Naive thymus-derived CD4-positive, alpha-beta T cell (primary cell): Measurements from ENCODE around the gene SCP2. TPM values are rescaled to one million over a fixed set of nuclear protein-coding genes. Genes with fewer than 3 reads are reported as not detected.
"Not testable (repeated sequence)": the region's sequence is repeated elsewhere in the genome, so short reads cannot be mapped to it uniquely, and the experiment has no call there.

ENCODE experiments used
- ATAC-seq: fragments of 150-1000 bp; cut with Tn5 transposase; 2 replicates; pipeline ENCODE4 v1.10.0; 2021; ENCODE audit warnings: mild to moderate bottlenecking, moderate library complexity
- CTCF ChIA-PET: fragments of 350-600 bp; sonication (Branson Sonifier 250); formaldehyde crosslinking; loops from one replicate; lab custom pipeline; 2021; ENCODE audit warnings: antibody characterized with exemption; lab: Charles Lee
- POLR2A ChIA-PET: fragments of 350-600 bp; sonication (Branson Sonifier 250); formaldehyde crosslinking; loops from one replicate; lab custom pipeline; 2021; ENCODE audit warnings: antibody characterized with exemption, inconsistent platforms; lab: Charles Lee
- DNase-seq, 9 donors: peaks; one replicate each; pipeline versions ENCODE4 v3.0.0 to v3.0.0-alpha.2; 2020 to 2022; ENCODE audit warnings: mixed read lengths in 1 of 9
- H3K27ac ChIP-seq: one replicate; pipeline ENCODE4 v1.7.0; 2013; ENCODE audit warnings: mild to moderate bottlenecking, low read depth, low read length, moderate library complexity
- H3K27me3 ChIP-seq, 2 donors: one replicate each; pipeline ENCODE4 v1.7.0; 2013; ENCODE audit warnings: low read length in 2 of 2, mild to moderate bottlenecking in 2 of 2, moderate library complexity in 2 of 2; ENCODE audit not compliant: control insufficient read depth in 2 of 2, insufficient read depth in 2 of 2
- H3K36me3 ChIP-seq, 3 experiments: 1 replicate in 2 of 3; 2 replicates in 1 of 3; pipeline ENCODE4 v1.7.0; 2013; ENCODE audit warnings: low read length in 3 of 3, mild to moderate bottlenecking in 3 of 3, moderate library complexity in 1 of 3; ENCODE audit not compliant: insufficient read depth in 3 of 3, control insufficient read depth in 2 of 3
- H3K4me1 ChIP-seq, 2 donors: one replicate each; pipeline ENCODE4 v1.7.0; 2013; ENCODE audit warnings: low read length in 2 of 2, mild to moderate bottlenecking in 2 of 2, moderate library complexity in 1 of 2; ENCODE audit not compliant: control insufficient read depth in 2 of 2, insufficient read depth in 2 of 2
- H3K4me3 ChIP-seq: 2 replicates; pipeline ENCODE4 v1.7.0; 2013; ENCODE audit warnings: mild to moderate bottlenecking, low read length
- H3K9me3 ChIP-seq, 3 experiments: 1 replicate in 2 of 3; 2 replicates in 1 of 3; pipeline ENCODE4 v1.7.0; 2013; ENCODE audit warnings: low read length in 3 of 3; ENCODE audit not compliant: control insufficient read depth in 2 of 3
- H3K27ac Mint-ChIP-seq, 9 donors: one replicate each; pipeline ENCODE4 v1.8.0; 2020 to 2022; ENCODE audit warnings: mixed read lengths in 9 of 9, mild to moderate bottlenecking in 8 of 9, moderate library complexity in 5 of 9, inconsistent platforms in 2 of 9
- H3K27me3 Mint-ChIP-seq, 5 donors: one replicate each; pipeline ENCODE4 v1.8.0; 2021 to 2022; ENCODE audit warnings: mixed read lengths in 5 of 5, mild to moderate bottlenecking in 1 of 5
- H3K36me3 Mint-ChIP-seq, 5 donors: one replicate each; pipeline ENCODE4 v1.8.0; 2020 to 2022; ENCODE audit warnings: mixed read lengths in 5 of 5, mild to moderate bottlenecking in 3 of 5, inconsistent platforms in 1 of 5
- H3K4me1 Mint-ChIP-seq, 7 donors: one replicate each; pipeline ENCODE4 v1.8.0; 2020 to 2022; ENCODE audit warnings: mixed read lengths in 7 of 7, mild to moderate bottlenecking in 3 of 7, inconsistent platforms in 1 of 7
- H3K4me3 Mint-ChIP-seq, 10 donors: one replicate each; pipeline ENCODE4 v1.8.0; 2020 to 2022; ENCODE audit warnings: mild to moderate bottlenecking in 10 of 10, mixed read lengths in 10 of 10, moderate library complexity in 6 of 10, inconsistent platforms in 2 of 10
- H3K9me3 Mint-ChIP-seq, 11 donors: one replicate each; pipeline ENCODE4 v1.8.0; 2020 to 2022; ENCODE audit warnings: mixed read lengths in 11 of 11, mild to moderate bottlenecking in 4 of 11, inconsistent platforms in 1 of 11, moderate library complexity in 1 of 11
- intact Hi-C, 2 donors: fragments of 100-400 bp; cut with micrococcal nuclease; formaldehyde crosslinking; loops; one replicate each; pipeline ENCODE4 v1.15.1; 2023
- polyA plus RNA-seq, 2 donors: library from polyadenylated mRNA; unstranded; fragments of 300-500 nt; fragmentation: Illumina TruSeq; gene quantifications; one replicate each; pipeline ENCODE4 v1.2.3, GENCODE V29; 2021
- total RNA-seq, 6 experiments: library from RNA in 5 of 6; stranded (reverse) in 5 of 6; gene quantifications; 1 replicate in 5 of 6; 2 replicates in 1 of 6; pipeline ENCODE4 v1.2.3 and lab custom pipeline; 2021 to 2026

Gene SCP2
- total and polyA plus RNA-seq, 7 experiments from 2014 or later = 39.4 to 163 (median 69.6) TPM

- no peak overlapping the region for H3K4me3 Mint-ChIP-seq
- intact Hi-C loops = no loop called here
- Histone ChIP-seq H3K9me3 (no peaks in the 10 kb centered on the region), H3K27me3 (no peaks in the 10 kb centered on the region), H3K36me3 (peaks cover 0 to 43% (median 0%) of the 10 kb centered on the region in 3 experiments), H3K4me3 (no peak overlapping the region), H3K27ac (no peak overlapping the region), H3K4me1 (no peaks in the 10 kb centered on the region)
- no peak overlapping the region for H3K27ac Mint-ChIP-seq
- no peaks in the 10 kb centered on the region for H3K9me3 Mint-ChIP-seq
- H3K36me3 Mint-ChIP-seq = peaks cover 8 to 54% (median 26%) of the 10 kb centered on the region in 5 donors
- CTCF ChIA-PET = no interaction called here
- H3K27me3 Mint-ChIP-seq = no peaks in the 10 kb centered on the region
- peaks cover 0 to 4% (median 0%) of the 10 kb centered on the region in 7 donors for H3K4me1 Mint-ChIP-seq
- POLR2A ChIA-PET = no interaction called here
- DNase-seq (no peak), ATAC-seq (no peak)
Measured at GRCh38 chr1:52976183-52977035, 49.3 kb downstream of the SCP2 start.

GRCh38 chr1:52978045-52978444 lies 51.0 kb downstream of the SCP2 start:
- DNase-seq = no peak
- CTCF ChIA-PET = no interaction called here
- no peaks in the 10 kb centered on the region for H3K27me3 Mint-ChIP-seq

GRCh38 chr1:52992733-52993132 lies 65.7 kb downstream of the SCP2 start:
- intact Hi-C loops, H3K27me3 Mint-ChIP-seq: not testable (repeated sequence)
- peaks cover 0 to 18% (median 10%) of the 10 kb centered on the region in 5 donors for H3K36me3 Mint-ChIP-seq

More at GRCh38 chr1:52978045-52978444, 51.0 kb downstream of the SCP2 start:
- no peak overlapping the region for H3K4me3 ChIP-seq
- H3K4me1 ChIP-seq = no peaks in the 10 kb centered on the region
- no peak overlapping the region for H3K27ac Mint-ChIP-seq
- no peak overlapping the region for H3K4me3 Mint-ChIP-seq
- peaks cover 0 to 4% (median 0%) of the 10 kb centered on the region in 7 donors for H3K4me1 Mint-ChIP-seq
- intact Hi-C loops = no loop called here
- ATAC-seq = no peak
- peaks cover 8 to 63% (median 37%) of the 10 kb centered on the region in 5 donors for H3K36me3 Mint-ChIP-seq
- H3K27ac ChIP-seq = no peak overlapping the region
- peaks cover 0 to 50% (median 0%) of the 10 kb centered on the region in 3 experiments for H3K36me3 ChIP-seq
- H3K9me3 Mint-ChIP-seq = peaks cover 0 to 8% (median 2%) of the 10 kb centered on the region in 11 donors
- no peaks in the 10 kb centered on the region for H3K27me3 ChIP-seq
- POLR2A ChIA-PET = no interaction called here
- no peaks in the 10 kb centered on the region for H3K9me3 ChIP-seq

DNA sequence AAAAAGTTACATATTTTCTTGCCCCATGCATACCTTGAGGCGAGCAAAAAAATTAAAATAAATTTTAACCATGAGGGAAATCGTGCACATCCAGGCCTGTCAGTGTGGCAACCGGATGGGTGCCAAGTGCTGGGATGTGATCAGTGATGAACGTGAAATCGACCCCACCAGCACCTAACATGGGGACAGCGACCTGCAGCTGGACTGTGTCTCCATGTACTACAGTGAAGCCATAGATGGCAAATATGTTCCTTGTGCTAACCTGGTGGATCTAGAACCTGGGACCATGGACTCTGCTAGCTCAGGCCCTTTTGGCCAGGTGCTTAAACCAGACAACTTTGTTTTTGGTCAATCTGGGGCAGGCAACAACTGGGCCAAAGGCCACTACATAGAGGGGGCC lies 67.6 kb downstream of the SCP2 start:
- Mint-ChIP-seq H3K27ac (no peak overlapping the region), H3K36me3 (peaks cover 0 to 12% (median 8%) of the 10 kb centered on the region in 5 donors), H3K4me1 (no peaks in the 10 kb centered on the region), H3K27me3 (no peaks in the 10 kb centered on the region), H3K9me3 (no peaks in the 10 kb centered on the region), H3K4me3 (no peak overlapping the region)
- Histone ChIP-seq H3K36me3 (peaks cover 0 to 15% (median 0%) of the 10 kb centered on the region in 3 experiments), H3K27me3 (no peaks in the 10 kb centered on the region), H3K4me3 (no peak overlapping the region), H3K9me3 (no peaks in the 10 kb centered on the region), H3K4me1 (no peaks in the 10 kb centered on the region), H3K27ac (no peak overlapping the region)
- CTCF ChIA-PET = no interaction called here
- POLR2A ChIA-PET = no interaction called here
- no peak for DNase-seq
- no peak for ATAC-seq
- intact Hi-C loops = no loop called here

More at GRCh38 chr1:52992733-52993132, 65.7 kb downstream of the SCP2 start:
- DNase-seq, H3K4me3 Mint-ChIP-seq, CTCF ChIA-PET, H3K4me1 ChIP-seq, H3K4me3 ChIP-seq, POLR2A ChIA-PET, ATAC-seq, H3K9me3 Mint-ChIP-seq, H3K27ac Mint-ChIP-seq, H3K27ac ChIP-seq, H3K9me3 ChIP-seq, H3K27me3 ChIP-seq, H3K4me1 Mint-ChIP-seq: not testable (repeated sequence)
- peaks cover 0 to 15% (median 0%) of the 10 kb centered on the region in 3 experiments for H3K36me3 ChIP-seq

DNA sequence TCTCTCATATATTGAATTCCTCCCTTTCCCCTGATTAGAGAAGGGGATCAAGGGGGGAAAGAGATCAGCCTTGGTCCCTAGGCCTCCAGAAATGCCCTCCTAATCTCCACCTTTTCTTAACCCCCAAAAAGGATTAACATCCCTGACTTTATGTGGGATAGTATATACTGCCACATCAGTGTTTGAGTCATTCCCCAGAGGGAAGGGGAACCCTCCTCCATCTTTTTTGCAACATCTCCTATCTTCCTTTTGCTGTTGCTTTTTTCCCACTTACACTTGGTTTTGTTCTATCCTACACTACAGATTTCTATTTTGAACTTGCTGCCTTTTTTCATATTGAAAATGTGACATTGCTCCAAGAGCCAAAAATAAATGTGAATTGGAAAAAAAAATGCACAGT lies 69.6 kb downstream of the SCP2 start:
- Mint-ChIP-seq H3K27me3 (no peaks in the 10 kb centered on the region), H3K9me3 (no peaks in the 10 kb centered on the region), H3K4me1 (no peaks in the 10 kb centered on the region), H3K4me3 (no peak overlapping the region), H3K27ac (no peak overlapping the region), H3K36me3 (peaks cover 0 to 8% (median 6%) of the 10 kb centered on the region in 5 donors)
- intact Hi-C loops = no loop called here
- no peak overlapping the region for H3K4me3 ChIP-seq
- H3K27ac ChIP-seq = no peak overlapping the region
- no peak for DNase-seq
- H3K27me3 ChIP-seq = no peaks in the 10 kb centered on the region
- ATAC-seq = no peak
- ChIA-PET POLR2A (no interaction called here), CTCF (no interaction called here)
- peaks cover 0 to 15% (median 0%) of the 10 kb centered on the region in 3 experiments for H3K36me3 ChIP-seq
- no peaks in the 10 kb centered on the region for H3K9me3 ChIP-seq
- no peaks in the 10 kb centered on the region for H3K4me1 ChIP-seq

DNA sequence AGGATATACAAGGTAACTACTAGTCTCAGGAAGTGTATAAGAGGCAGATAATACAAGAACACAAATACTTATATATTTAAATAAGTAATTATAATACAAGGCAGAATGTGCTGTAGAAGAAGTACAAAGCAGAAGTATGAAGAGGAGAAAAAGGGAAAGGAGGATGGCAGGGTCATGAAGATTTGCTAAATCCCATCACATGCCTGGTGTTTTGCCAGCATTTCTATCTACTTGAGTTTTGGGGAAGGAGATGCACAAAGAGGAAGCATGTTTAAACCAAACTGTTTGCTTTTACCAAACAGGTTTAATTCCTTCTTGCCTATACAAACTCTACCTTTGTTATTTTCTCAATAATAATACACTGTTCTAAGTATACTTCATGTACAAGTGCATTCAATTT lies 74.1 kb downstream of the SCP2 start:
- CTCF ChIA-PET = no interaction called here
- no peaks in the 10 kb centered on the region for H3K27me3 Mint-ChIP-seq
- Histone ChIP-seq H3K4me1 (no peaks in the 10 kb centered on the region), H3K27ac (no peak overlapping the region), H3K9me3 (no peaks in the 10 kb centered on the region), H3K36me3 (no peaks in the 10 kb centered on the region), H3K4me3 (no peak overlapping the region), H3K27me3 (no peaks in the 10 kb centered on the region)
- H3K4me3 Mint-ChIP-seq = no peak overlapping the region
- H3K27ac Mint-ChIP-seq = no peak overlapping the region
- H3K9me3 Mint-ChIP-seq = peaks cover 0 to 7% (median 0%) of the 10 kb centered on the region in 11 donors
- DNase-seq = no peak
- POLR2A ChIA-PET = no interaction called here
- peaks cover 0 to 31% (median 25%) of the 10 kb centered on the region in 5 donors for H3K36me3 Mint-ChIP-seq
- intact Hi-C loops = no loop called here
- H3K4me1 Mint-ChIP-seq = no peaks in the 10 kb centered on the region
- no peak for ATAC-seq

DNA sequence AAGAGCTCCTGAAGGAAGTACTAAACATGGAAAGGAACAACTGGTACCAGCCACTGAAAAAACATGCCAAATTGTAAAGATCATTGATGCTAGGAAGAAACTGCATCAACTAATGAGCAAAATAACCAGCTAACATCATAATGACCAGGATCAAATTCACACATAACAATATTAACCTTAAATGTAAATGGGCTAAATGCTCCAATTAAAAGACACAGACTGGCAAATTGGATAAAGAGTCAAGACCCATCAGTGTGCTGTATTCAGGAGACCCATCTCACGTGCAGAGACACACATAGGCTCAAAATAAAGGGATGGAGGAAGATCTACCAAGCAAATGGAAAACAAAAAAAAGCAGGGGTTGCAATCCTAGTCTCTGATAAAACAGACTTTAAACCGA lies 79.5 kb downstream of the SCP2 start:
- intact Hi-C loops, H3K4me3 ChIP-seq, H3K4me1 Mint-ChIP-seq, H3K9me3 ChIP-seq, POLR2A ChIA-PET, ATAC-seq, H3K4me3 Mint-ChIP-seq, CTCF ChIA-PET, H3K27ac ChIP-seq, DNase-seq, H3K4me1 ChIP-seq, H3K27me3 ChIP-seq, H3K27ac Mint-ChIP-seq, H3K36me3 ChIP-seq, H3K27me3 Mint-ChIP-seq: not testable (repeated sequence)
- Mint-ChIP-seq H3K36me3 (peaks cover 4 to 29% (median 23%) of the 10 kb centered on the region in 5 donors), H3K9me3 (peaks cover 0 to 13% (median 0%) of the 10 kb centered on the region in 11 donors)
